ENCODE data around the gene RNF169.

GRCh38 chr11:74701351-74701750 lies 47.3 kb upstream of the RNF169 start:
- TF ChIP-seq CTCF (IDR thresholded peaks at IDR 0.05; ENCODE audit: low read length): peak; percentile 52
- TF ChIP-seq EZH2phosphoT487 (IDR thresholded peaks at IDR 0.05; ENCODE audit: low read length): no peak

Measured in MM.1S (cell line).